Kidney epithelial cell (primary cell): ENCODE data around the gene PRAMEF6. TPM values are rescaled to one million over a fixed set of nuclear protein-coding genes. Genes with fewer than 3 reads are reported as not detected.
"Not testable (repeated sequence)": the region's sequence is repeated elsewhere in the genome, so short reads cannot be mapped to it uniquely, and the experiment has no call there.

ENCODE experiments used
- DNase-seq: peaks from one replicate; pipeline ENCODE4 v3.0.0-alpha.2; 2010; ENCODE audit warnings: low read depth
- H3K27me3 ChIP-seq: 2 replicates; pipeline ENCODE4 v1.6.0; 2011; ENCODE audit warnings: low read length; ENCODE audit not compliant: control insufficient read depth, insufficient read depth
- H3K36me3 ChIP-seq: 2 replicates; pipeline ENCODE4 v1.5.1; 2011; ENCODE audit warnings: low read length; ENCODE audit not compliant: control insufficient read depth, insufficient read depth
- H3K4me3 ChIP-seq: 2 replicates; pipeline ENCODE4 v1.5.1; 2011; ENCODE audit warnings: low read depth, mild to moderate bottlenecking, control low read depth, low read length
- total RNA-seq: library from RNA; depleted of rRNA; stranded (reverse); fragments of >200 nt; gene quantifications from 2 replicates; pipeline ENCODE4 v1.2.3, GENCODE V29; 2015

Gene PRAMEF6
- not detected in 2 replicates for total RNA-seq

DNA sequence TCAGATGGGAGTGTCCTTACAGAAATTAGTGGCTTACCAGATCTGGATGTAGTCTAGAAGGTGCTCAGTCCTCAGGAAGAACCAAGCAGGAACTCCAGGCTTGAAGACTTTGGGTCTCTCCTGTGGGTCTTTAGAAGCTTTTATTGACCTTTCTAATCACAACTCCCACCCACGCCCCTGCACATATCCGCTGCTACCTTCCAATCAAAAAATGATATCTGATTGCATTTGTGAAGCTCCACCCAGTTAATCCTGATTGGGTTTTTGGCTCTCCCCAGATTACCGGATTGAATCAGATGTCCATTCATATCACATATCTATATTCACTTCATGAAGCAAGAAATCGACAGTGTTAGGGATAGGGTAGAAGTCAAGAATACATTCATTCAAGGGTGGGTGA, at the start of gene PRAMEF6:
TSS of gene PRAMEF6 (minus strand) at position 101 of the 400 bp plus-strand sequence. CDS start 5,062 bp downstream, outside the sequence.
- not testable (repeated sequence) for DNase-seq, H3K4me3 ChIP-seq

GRCh38 chr1:12924368-12924767, 23.0 kb downstream of the PRAMEF6 start:
- not testable (repeated sequence) for DNase-seq, H3K4me3 ChIP-seq, H3K36me3 ChIP-seq, H3K27me3 ChIP-seq

More for the DNA sequence above, at the start of gene PRAMEF6:
- H3K36me3 ChIP-seq, H3K27me3 ChIP-seq: not testable (repeated sequence)

DNA sequence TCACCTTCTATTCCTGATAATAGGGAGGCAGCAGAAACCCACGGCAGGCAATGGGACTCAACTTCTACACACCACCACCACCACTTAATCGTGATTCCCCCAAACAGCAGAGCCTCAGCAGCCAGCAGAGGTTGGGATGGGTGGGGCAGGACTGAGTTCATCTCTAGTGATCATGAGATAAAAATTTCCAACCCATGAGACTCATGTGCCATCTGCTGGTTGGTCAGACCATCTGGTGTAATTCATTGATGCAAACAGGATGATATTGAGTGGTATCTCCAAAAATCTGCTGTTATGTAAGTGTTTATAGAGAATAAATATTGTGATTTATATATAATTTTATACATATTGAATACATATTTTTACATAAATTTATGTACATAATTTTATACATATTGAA, 25.6 kb downstream of the PRAMEF6 start:
- not testable (repeated sequence) for H3K4me3 ChIP-seq, H3K27me3 ChIP-seq, DNase-seq, H3K36me3 ChIP-seq

- H3K27me3 ChIP-seq, H3K36me3 ChIP-seq, DNase-seq, H3K4me3 ChIP-seq: not testable (repeated sequence)
Measured at GRCh38 chr1:12916310-12916709, 31.1 kb downstream of the PRAMEF6 start, which contains the start of gene PRAMEF7. TSS of gene PRAMEF7 (plus strand) at chr1:12916610. CDS start at chr1:12917693, 1,083 bp downstream.

DNA sequence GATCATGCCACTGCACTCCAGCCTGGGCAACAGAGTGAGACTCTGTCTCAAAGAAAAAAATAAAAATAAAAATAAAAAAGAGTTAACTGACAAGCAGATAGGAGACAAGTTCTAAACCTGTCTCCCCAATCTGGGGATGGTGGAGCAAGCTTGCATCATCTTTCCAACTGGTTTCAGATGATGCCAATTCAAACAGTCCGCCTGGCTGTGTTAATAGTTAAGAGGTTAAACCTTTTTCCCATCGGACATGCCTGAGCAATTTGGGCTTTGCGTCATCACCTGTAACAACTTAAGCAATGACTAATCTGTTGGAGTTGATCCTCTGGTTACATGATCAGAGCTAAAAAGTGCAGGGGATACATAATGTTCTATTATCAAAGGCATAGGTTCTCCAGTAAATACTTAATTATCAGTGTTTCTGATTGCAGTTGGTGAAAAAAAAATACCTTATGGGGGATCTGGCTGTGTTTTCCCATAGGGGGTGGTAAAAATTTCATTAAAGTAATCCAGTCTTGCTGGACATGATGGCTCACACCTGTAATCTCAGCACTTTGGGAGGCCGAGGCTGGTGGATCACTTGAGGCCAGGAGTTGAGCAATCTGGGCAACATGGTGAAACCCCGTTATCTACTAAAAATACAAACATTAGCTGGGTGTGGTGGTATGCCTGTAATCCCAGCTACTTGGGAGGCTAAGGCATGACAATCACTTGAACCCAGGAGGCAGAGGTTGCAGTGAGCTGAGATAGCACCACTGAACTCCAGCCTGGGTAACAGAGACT, 43.4 kb downstream of the PRAMEF6 start:
- not testable (repeated sequence) for H3K27me3 ChIP-seq, H3K36me3 ChIP-seq, H3K4me3 ChIP-seq, DNase-seq

- not testable (repeated sequence) for H3K36me3 ChIP-seq, H3K4me3 ChIP-seq, DNase-seq, H3K27me3 ChIP-seq
Measured at GRCh38 chr1:12899186-12899585, 48.2 kb downstream of the PRAMEF6 start.

- H3K4me3 ChIP-seq, DNase-seq, H3K36me3 ChIP-seq, H3K27me3 ChIP-seq: not testable (repeated sequence)
Measured at GRCh38 chr1:12898170-12898569, 49.2 kb downstream of the PRAMEF6 start, which contains the start of gene PRAMEF10. TSS of gene PRAMEF10 (minus strand) at chr1:12898270. CDS start at chr1:12895847, 2,423 bp downstream.

Other genes with a start within 250 kb of the PRAMEF6 start
- not detected in 2 replicates for gene AADACL3, start 231.5 kb downstream of the PRAMEF6 start, total RNA-seq
- gene CFAP107, start 201.4 kb downstream of the PRAMEF6 start, total RNA-seq: not detected in 2 replicates
- 0.21 TPM in 1 of 2 replicates, not detected in the other for gene PRAMEF12, start 173.8 kb downstream of the PRAMEF6 start, total RNA-seq
- not detected in 2 replicates for gene PRAMEF1, start 156.2 kb downstream of the PRAMEF6 start, total RNA-seq
- gene PRAMEF11, start 116.2 kb downstream of the PRAMEF6 start, total RNA-seq: not detected in 2 replicates
- not detected in 2 replicates for gene HNRNPCL1, start 98.9 kb downstream of the PRAMEF6 start, total RNA-seq
- gene PRAMEF2, start 90.5 kb downstream of the PRAMEF6 start, total RNA-seq: not detected in 2 replicates
- gene PRAMEF4, start 61.4 kb downstream of the PRAMEF6 start, total RNA-seq: not detected in 2 replicates
- gene PRAMEF10, start 49.3 kb downstream of the PRAMEF6 start, total RNA-seq: not detected in 2 replicates
- gene PRAMEF7, start 31.0 kb downstream of the PRAMEF6 start, total RNA-seq: 0.08 TPM in 1 of 2 replicates, not detected in the other
- not detected in 2 replicates for gene PRAMEF27, start 109.0 kb upstream of the PRAMEF6 start, total RNA-seq
- not detected in 2 replicates for gene HNRNPCL3, start 113.2 kb upstream of the PRAMEF6 start, total RNA-seq
- gene PRAMEF25, start 123.2 kb upstream of the PRAMEF6 start, total RNA-seq: not detected in 2 replicates
- gene HNRNPCL2, start 169.3 kb upstream of the PRAMEF6 start, total RNA-seq: not detected in 2 replicates
- not detected in 2 replicates for gene PRAMEF26, start 208.4 kb upstream of the PRAMEF6 start, total RNA-seq
- gene HNRNPCL4, start 218.1 kb upstream of the PRAMEF6 start, total RNA-seq: not detected in 2 replicates
- gene PRAMEF9, start 224.3 kb upstream of the PRAMEF6 start, total RNA-seq: not detected in 2 replicates